ENCODE results near the gene SNTG2.

Gene SNTG2

DNA sequence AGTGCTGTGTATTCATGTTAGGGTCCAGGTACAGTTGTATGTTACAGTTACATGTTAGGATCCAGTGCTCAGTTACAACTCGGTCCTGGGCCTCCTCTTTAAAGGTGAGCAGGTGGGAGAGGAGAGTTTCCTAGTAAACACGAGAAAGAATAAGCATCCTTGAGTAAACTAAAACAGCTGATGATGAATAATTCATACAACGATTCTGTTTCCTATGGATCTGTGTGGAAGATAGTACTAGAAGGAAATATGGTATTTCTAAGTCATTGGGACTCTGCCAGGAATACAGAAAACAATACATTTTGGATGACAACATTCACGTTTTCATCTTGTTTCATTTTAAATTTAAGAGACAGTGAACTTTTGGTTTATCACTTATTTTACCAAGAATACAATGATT, 29.5 kb downstream of the SNTG2 start:
- no peak overlapping the region for H2BK5ac ChIP-seq (ENCODE audit: low read length)
- H2AK5ac ChIP-seq (ENCODE audit: low read depth, low read length): no peak overlapping the region
- no peak overlapping the region for H3K14ac ChIP-seq (ENCODE audit: low read length)
- no peak overlapping the region for H3K23ac ChIP-seq (ENCODE audit: low read depth, low read length, poor library complexity)
- peaks cover 0 to 5% of the 10 kb centered on the region in 2 donors for H3K4me1 ChIP-seq (ENCODE audit: control insufficient read depth in 2 of 2, insufficient read depth in 1 of 2, low read depth in 1 of 2, low read length in 2 of 2)
- no CpG with 5 or more reads among the region's 4 CpGs for WGBS, 2 donors (ENCODE audit: extremely low coverage in 2 of 2, insufficient read length in 2 of 2, insufficient replicate concordance in 1 of 2)
- H3K27ac ChIP-seq (replicated peaks; ENCODE audit: low read length): no peak overlapping the region
- H3K18ac ChIP-seq (ENCODE audit: low read length): no peak overlapping the region
- H4K8ac ChIP-seq (ENCODE audit: low read depth, low read length): no peak overlapping the region
- H2AFZ ChIP-seq (ENCODE audit: low read length): no peak overlapping the region
- H2BK120ac ChIP-seq (ENCODE audit: low read depth, low read length): no peak overlapping the region
- H2BK15ac ChIP-seq (ENCODE audit: low read length): no peak overlapping the region
- DNase-seq (ENCODE audit: low spot score): no peak
- no peak overlapping the region for H3K9ac ChIP-seq (ENCODE audit: low read depth, low read length, poor library complexity)
- H3K4ac ChIP-seq (ENCODE audit: low read length): no peak overlapping the region
- no peak overlapping the region for H4K91ac ChIP-seq (ENCODE audit: low read depth, low read length, poor library complexity)
- no peak overlapping the region for H2BK12ac ChIP-seq (ENCODE audit: low read length)
- H3K4me3 ChIP-seq (ENCODE audit: low read length in 2 of 2): no peak overlapping the region
- no peak overlapping the region for H3K4me2 ChIP-seq (ENCODE audit: insufficient read depth, low read length, poor library complexity, severe bottlenecking)
- no peaks in the 10 kb centered on the region for H3K79me1 ChIP-seq (ENCODE audit: low read depth, low read length)
- H3K9me3 ChIP-seq (replicated peaks in 1 of 2; ENCODE audit: control insufficient read depth in 2 of 2, insufficient read depth in 1 of 2, low read depth in 1 of 2, low read length in 2 of 2): peaks cover 0 to 4% of the 10 kb centered on the region in 2 donors
- H3K36me3 ChIP-seq (replicated peaks in 1 of 2; ENCODE audit: control insufficient read depth in 2 of 2, insufficient read depth in 2 of 2, low read length in 2 of 2): peaks cover 0 to 3% of the 10 kb centered on the region in 2 donors
- no peaks in the 10 kb centered on the region for H3K27me3 ChIP-seq (ENCODE audit: control insufficient read depth in 3 of 3, insufficient read depth in 3 of 3, low read depth in 1 of 3, low read length in 3 of 3)

DNA sequence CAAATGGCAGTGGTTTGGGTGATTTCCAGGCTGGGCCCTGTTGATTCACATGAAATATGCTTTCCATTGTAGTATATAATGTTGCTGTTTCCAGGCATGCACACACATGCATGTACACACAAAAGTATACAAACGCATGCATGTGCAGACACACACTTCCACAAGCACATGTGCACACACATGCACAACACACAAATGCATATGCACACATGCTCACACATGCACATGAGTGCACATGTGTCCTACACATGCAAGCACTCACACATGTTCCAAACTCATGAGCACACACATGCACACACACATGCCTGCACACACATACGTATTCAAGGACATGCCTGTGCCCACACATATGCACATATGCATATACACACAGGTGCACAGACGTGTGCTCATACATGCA, 30.6 kb downstream of the SNTG2 start:
- H3K18ac ChIP-seq (ENCODE audit: low read length): no peak overlapping the region
- H3K4me3 ChIP-seq (ENCODE audit: low read length in 2 of 2): peak overlapping the region in 1 of 2 donors; percentile 38
- peak overlapping the region; percentile 29 for H3K23ac ChIP-seq (ENCODE audit: low read depth, low read length, poor library complexity)
- H3K27ac ChIP-seq (replicated peaks; ENCODE audit: low read length): no peak overlapping the region
- no peak overlapping the region for H4K91ac ChIP-seq (ENCODE audit: low read depth, low read length, poor library complexity)
- no peak overlapping the region for H3K9ac ChIP-seq (ENCODE audit: low read depth, low read length, poor library complexity)
- H3K36me3 ChIP-seq (replicated peaks in 1 of 2; ENCODE audit: control insufficient read depth in 2 of 2, insufficient read depth in 2 of 2, low read length in 2 of 2): peaks cover 0 to 3% of the 10 kb centered on the region in 2 donors
- no peaks in the 10 kb centered on the region for H3K79me1 ChIP-seq (ENCODE audit: low read depth, low read length)
- no peak overlapping the region for H3K4ac ChIP-seq (ENCODE audit: low read length)
- no peak overlapping the region for H2BK5ac ChIP-seq (ENCODE audit: low read length)
- no peak overlapping the region for H3K14ac ChIP-seq (ENCODE audit: low read length)
- H2BK120ac ChIP-seq (ENCODE audit: low read depth, low read length): no peak overlapping the region
- no peaks in the 10 kb centered on the region for H3K27me3 ChIP-seq (ENCODE audit: control insufficient read depth in 3 of 3, insufficient read depth in 3 of 3, low read depth in 1 of 3, low read length in 3 of 3)
- DNase-seq (ENCODE audit: low spot score): no peak
- no peak overlapping the region for H3K4me2 ChIP-seq (ENCODE audit: insufficient read depth, low read length, poor library complexity, severe bottlenecking)
- peaks cover 0 to 4% of the 10 kb centered on the region in 2 donors for H3K9me3 ChIP-seq (replicated peaks in 1 of 2; ENCODE audit: control insufficient read depth in 2 of 2, insufficient read depth in 1 of 2, low read depth in 1 of 2, low read length in 2 of 2)
- H3K4me1 ChIP-seq (ENCODE audit: control insufficient read depth in 2 of 2, insufficient read depth in 1 of 2, low read depth in 1 of 2, low read length in 2 of 2): peaks cover 0 to 5% of the 10 kb centered on the region in 2 donors
- H2BK15ac ChIP-seq (ENCODE audit: low read length): no peak overlapping the region
- no peak overlapping the region for H2BK12ac ChIP-seq (ENCODE audit: low read length)
- no peak overlapping the region for H2AK5ac ChIP-seq (ENCODE audit: low read depth, low read length)
- no peak overlapping the region for H2AFZ ChIP-seq (ENCODE audit: low read length)
- H4K8ac ChIP-seq (ENCODE audit: low read depth, low read length): peak overlapping the region; percentile 53
- no CpG with 5 or more reads among the region's 3 CpGs for WGBS, 2 donors (ENCODE audit: extremely low coverage in 2 of 2, insufficient read length in 2 of 2, insufficient replicate concordance in 1 of 2)

DNA sequence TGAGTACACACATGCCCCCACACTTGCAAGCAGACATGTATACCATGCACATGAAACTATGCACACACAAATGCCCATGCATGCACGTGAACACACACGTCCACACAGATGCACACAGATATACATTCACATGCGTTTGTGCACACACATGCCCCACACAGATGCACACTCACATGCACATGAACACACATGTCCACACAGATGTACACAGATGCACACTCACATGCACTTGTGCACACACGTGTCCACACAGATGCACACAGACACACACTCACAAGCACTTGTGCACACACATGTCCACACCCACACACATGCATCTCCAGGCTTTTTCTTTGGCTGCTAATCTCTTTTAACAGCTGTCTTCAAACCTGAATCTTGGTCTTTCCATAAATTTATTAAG, 31.1 kb downstream of the SNTG2 start:
- no peak overlapping the region for H2AK5ac ChIP-seq (ENCODE audit: low read depth, low read length)
- no peak overlapping the region for H3K18ac ChIP-seq (ENCODE audit: low read length)
- H3K27me3 ChIP-seq (ENCODE audit: control insufficient read depth in 3 of 3, insufficient read depth in 3 of 3, low read depth in 1 of 3, low read length in 3 of 3): no peaks in the 10 kb centered on the region
- no peak for DNase-seq (ENCODE audit: low spot score)
- no peak overlapping the region for H2AFZ ChIP-seq (ENCODE audit: low read length)
- H3K4ac ChIP-seq (ENCODE audit: low read length): no peak overlapping the region
- no peak overlapping the region for H4K8ac ChIP-seq (ENCODE audit: low read depth, low read length)
- no peaks in the 10 kb centered on the region for H3K79me1 ChIP-seq (ENCODE audit: low read depth, low read length)
- H3K4me2 ChIP-seq (ENCODE audit: insufficient read depth, low read length, poor library complexity, severe bottlenecking): no peak overlapping the region
- H2BK120ac ChIP-seq (ENCODE audit: low read depth, low read length): no peak overlapping the region
- peaks cover 0 to 5% of the 10 kb centered on the region in 2 donors for H3K4me1 ChIP-seq (ENCODE audit: control insufficient read depth in 2 of 2, insufficient read depth in 1 of 2, low read depth in 1 of 2, low read length in 2 of 2)
- H3K27ac ChIP-seq (replicated peaks; ENCODE audit: low read length): no peak overlapping the region
- no CpG with 5 or more reads among the region's 4 CpGs for WGBS, 2 donors (ENCODE audit: extremely low coverage in 2 of 2, insufficient read length in 2 of 2, insufficient replicate concordance in 1 of 2)
- H3K4me3 ChIP-seq (ENCODE audit: low read length in 2 of 2): peak overlapping the region in 1 of 2 donors; percentile 7
- H3K36me3 ChIP-seq (replicated peaks in 1 of 2; ENCODE audit: control insufficient read depth in 2 of 2, insufficient read depth in 2 of 2, low read length in 2 of 2): peaks cover 0 to 3% of the 10 kb centered on the region in 2 donors
- no peak overlapping the region for H3K9ac ChIP-seq (ENCODE audit: low read depth, low read length, poor library complexity)
- H2BK5ac ChIP-seq (ENCODE audit: low read length): no peak overlapping the region
- H2BK12ac ChIP-seq (ENCODE audit: low read length): no peak overlapping the region
- H3K23ac ChIP-seq (ENCODE audit: low read depth, low read length, poor library complexity): no peak overlapping the region
- no peak overlapping the region for H2BK15ac ChIP-seq (ENCODE audit: low read length)
- H3K14ac ChIP-seq (ENCODE audit: low read length): no peak overlapping the region
- H4K91ac ChIP-seq (ENCODE audit: low read depth, low read length, poor library complexity): no peak overlapping the region
- H3K9me3 ChIP-seq (replicated peaks in 1 of 2; ENCODE audit: control insufficient read depth in 2 of 2, insufficient read depth in 1 of 2, low read depth in 1 of 2, low read length in 2 of 2): peaks cover 0 to 4% of the 10 kb centered on the region in 2 donors

DNA sequence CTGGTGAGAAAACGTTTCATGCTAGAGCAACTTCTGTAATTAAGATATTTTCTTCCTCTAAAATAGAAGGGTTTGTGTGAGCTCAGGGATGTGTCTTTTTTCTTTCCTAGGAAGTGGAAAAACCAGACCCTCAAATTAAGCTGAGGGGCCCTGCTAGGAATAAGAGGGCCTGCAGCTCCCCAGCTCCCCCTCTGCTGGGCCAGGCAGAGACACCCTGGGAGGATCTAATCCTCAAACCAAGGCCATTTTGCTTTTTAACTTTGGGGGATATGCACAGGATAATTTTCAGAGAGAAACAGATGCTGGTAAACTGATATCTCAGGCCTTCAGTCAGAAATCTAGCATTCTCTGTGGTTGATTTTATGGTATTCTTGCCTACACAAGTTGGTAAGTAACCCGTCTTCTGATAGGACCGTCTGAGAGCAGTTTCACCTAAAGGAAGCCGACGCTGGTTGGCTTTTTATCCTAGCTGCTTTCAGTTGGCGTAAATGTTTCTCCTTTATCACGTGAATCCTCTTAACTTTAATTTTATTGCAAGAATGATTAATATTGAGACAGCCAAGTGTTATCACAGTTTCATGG, 34.8 kb downstream of the SNTG2 start:
- H3K27me3 ChIP-seq (ENCODE audit: control insufficient read depth in 3 of 3, insufficient read depth in 3 of 3, low read depth in 1 of 3, low read length in 3 of 3): no peaks in the 10 kb centered on the region

More for the DNA sequence above, 34.8 kb downstream of the SNTG2 start:
- peaks cover 0 to 4% of the 10 kb centered on the region in 2 donors for H3K9me3 ChIP-seq (replicated peaks in 1 of 2; ENCODE audit: control insufficient read depth in 2 of 2, insufficient read depth in 1 of 2, low read depth in 1 of 2, low read length in 2 of 2)
- no peak overlapping the region for H2AK5ac ChIP-seq (ENCODE audit: low read depth, low read length)
- H2BK12ac ChIP-seq (ENCODE audit: low read length): no peak overlapping the region
- H3K9ac ChIP-seq (ENCODE audit: low read depth, low read length, poor library complexity): no peak overlapping the region
- H3K4ac ChIP-seq (ENCODE audit: low read length): no peak overlapping the region
- no peak overlapping the region for H2BK5ac ChIP-seq (ENCODE audit: low read length)
- H3K14ac ChIP-seq (ENCODE audit: low read length): no peak overlapping the region
- H3K23ac ChIP-seq (ENCODE audit: low read depth, low read length, poor library complexity): no peak overlapping the region
- H3K4me2 ChIP-seq (ENCODE audit: insufficient read depth, low read length, poor library complexity, severe bottlenecking): no peak overlapping the region
- no peak overlapping the region for H4K91ac ChIP-seq (ENCODE audit: low read depth, low read length, poor library complexity)
- H3K4me3 ChIP-seq (ENCODE audit: low read length in 2 of 2): no peak overlapping the region
- peaks cover 8 to 9% of the 10 kb centered on the region in 2 donors for H3K4me1 ChIP-seq (ENCODE audit: control insufficient read depth in 2 of 2, insufficient read depth in 1 of 2, low read depth in 1 of 2, low read length in 2 of 2)
- no peak overlapping the region for H2AFZ ChIP-seq (ENCODE audit: low read length)
- no peak overlapping the region for H2BK120ac ChIP-seq (ENCODE audit: low read depth, low read length)
- no peak overlapping the region for H4K8ac ChIP-seq (ENCODE audit: low read depth, low read length)
- no peak overlapping the region for H3K27ac ChIP-seq (replicated peaks; ENCODE audit: low read length)
- no peak for DNase-seq (ENCODE audit: low spot score)
- H2BK15ac ChIP-seq (ENCODE audit: low read length): no peak overlapping the region
- no CpG with 5 or more reads among the region's 7 CpGs for WGBS, 2 donors (ENCODE audit: extremely low coverage in 2 of 2, insufficient read length in 2 of 2, insufficient replicate concordance in 1 of 2)
- no peaks in the 10 kb centered on the region for H3K79me1 ChIP-seq (ENCODE audit: low read depth, low read length)
- H3K18ac ChIP-seq (ENCODE audit: low read length): no peak overlapping the region
- peaks cover 0 to 3% of the 10 kb centered on the region in 2 donors for H3K36me3 ChIP-seq (replicated peaks in 1 of 2; ENCODE audit: control insufficient read depth in 2 of 2, insufficient read depth in 2 of 2, low read length in 2 of 2)
